Ovary (tissue), 9 donors: ENCODE results near the gene C1QTNF12. TPM values are rescaled to one million over a fixed set of nuclear protein-coding genes. Genes with fewer than 3 reads are reported as not detected.

Experiments
- DNase-seq, 5 donors: peaks; one replicate each; pipeline ENCODE4 v3.0.0-alpha.2; 2019 to 2020
- H3K27ac ChIP-seq, 2 donors: fragments of 200-600 bp; one replicate each; pipeline versions ENCODE4 v1.5.1 to v1.8.0; 2019 to 2022
- H3K27me3 ChIP-seq: fragments of 200-600 bp; one replicate; pipeline ENCODE4 v1.8.0; 2022
- H3K36me3 ChIP-seq: fragments of 200-600 bp; sonication (generic); one replicate; pipeline ENCODE4 v1.5.1; 2019
- H3K4me1 ChIP-seq: one replicate; pipeline ENCODE4 v1.8.1; 2013; ENCODE audit warnings: mild to moderate bottlenecking, moderate library complexity; ENCODE audit not compliant: insufficient read depth
- H3K4me3 ChIP-seq: fragments of 200-600 bp; sonication (generic); one replicate; pipeline ENCODE4 v1.5.1; 2017
- H3K9me3 ChIP-seq, 2 donors: fragments of 200-600 bp in 1 of 2; sonication (generic) in 1 of 2; one replicate each; pipeline versions ENCODE4 v1.5.1 to v1.8.1; 2013 to 2019; ENCODE audit warnings: mild to moderate bottlenecking in 1 of 2, moderate library complexity in 1 of 2
- CTCF ChIP-seq, 3 donors: fragments of 450-650 bp in 2 of 3; fragments of 200-600 bp in 1 of 3; IDR thresholded peaks; one replicate each; pipeline versions ENCODE4 v1.5.1 to v1.8.0; 2016 to 2022; ENCODE audit warnings: antibody characterized with exemption in 3 of 3, mild to moderate bottlenecking in 1 of 3
- EP300 ChIP-seq: sonication (generic); formaldehyde crosslinking; IDR thresholded peaks from one replicate; pipeline ENCODE4 v1.6.1; 2017; ENCODE audit warnings: antibody characterized with exemption
- POLR2A ChIP-seq: fragments of 450-650 bp; IDR thresholded peaks from one replicate; pipeline ENCODE4 v1.6.1; 2017; ENCODE audit warnings: antibody characterized with exemption, mild to moderate bottlenecking, moderate library complexity
- WGBS, 3 donors: extraction: QIAGEN DNeasy Blood & Tissue Kit in 1 of 3; methylation state at CpG; one replicate each; pipeline versions ENCODE4 v1.1.5 to v1.1.7; 2013 to 2017; 5-methylcytosine and 5-hydroxymethylcytosine counted together
- intact Hi-C, 4 donors: fragments of 100-400 bp; cut with DNase I; formaldehyde crosslinking; loops; one replicate each; pipeline versions ENCODE4 v1.11.0 to v1.15.1; 2022 to 2023
- polyA plus RNA-seq, 2 donors: library from polyadenylated mRNA; stranded (reverse); fragments of 200-250 nt in 1 of 2; fragments of 350-450 nt in 1 of 2; fragmentation: Illumina TruSeq in 1 of 2; extraction: RNeasy Lipid Tissue Mini Kit (QIAGEN cat#74804) in 1 of 2; gene quantifications; one replicate each; pipeline ENCODE4 v1.2.3, GENCODE V29; 2013 to 2014
- total RNA-seq, 7 donors: library from RNA; depleted of rRNA in 2 of 7; stranded (reverse); fragments of >200 nt in 2 of 7; fragmentation: NEBNext Ultra II Directional in 3 of 7; extraction: Animal tissue kit (Norgen Biotek cat#: 25700) in 3 of 7; gene quantifications; one replicate each; pipeline versions ENCODE4 v1.1.0 to v1.2.4, GENCODE V29; 2016 to 2023
- donor health status: DM: no; HTN: no; CAD: no; lungs with moderate emphysema.
- donor health status: DM: no; HTN: no; CAD: no.
- donor health status: Bipolar disorder and iron deficiency.
- donor health status: DM: yes; HTN: yes; CAD: no.
- donor health status: DM: no; HTN: no; CAD: no.
- donor health status: DM: yes; HTN: yes; CAD: no.

C1QTNF12 gene
- total and polyA plus RNA-seq, 9 donors, result 0.92 to 4.8 (median 1.4) TPM; not detected in 1

DNA sequence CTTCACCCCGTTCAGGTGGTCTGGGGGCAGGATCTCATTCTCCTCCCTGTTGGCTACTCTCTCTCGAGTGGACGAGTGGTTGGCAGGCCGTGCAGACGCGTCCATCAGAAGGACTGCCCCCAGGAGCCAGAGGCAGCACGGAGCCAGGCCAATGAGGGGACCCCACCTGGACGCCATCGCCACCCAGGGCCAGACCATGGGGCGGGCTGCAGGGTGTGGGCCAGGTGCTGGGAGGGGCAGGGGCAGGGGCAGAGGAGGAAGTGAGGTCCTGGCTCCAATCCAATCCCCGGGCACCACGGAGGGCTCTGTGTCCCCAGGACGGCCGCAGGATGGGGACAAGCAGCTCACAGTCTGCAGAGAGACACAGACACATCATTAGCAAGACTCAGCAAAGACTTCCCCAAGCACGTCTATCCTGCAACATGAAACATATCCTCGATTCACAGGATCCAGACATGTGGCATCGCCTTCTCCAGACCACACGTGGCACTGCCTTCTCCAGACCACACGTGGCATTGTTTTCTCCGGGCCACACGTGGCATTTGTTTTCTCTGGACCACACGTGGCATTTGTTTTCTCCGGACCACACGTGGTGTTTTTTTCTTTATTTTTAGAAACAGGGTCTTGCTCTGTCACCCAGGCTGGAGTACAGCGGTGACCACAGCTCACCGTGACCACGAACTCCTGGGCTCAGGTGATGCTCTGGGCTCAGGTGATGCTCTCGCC, 17.8 kb downstream of the C1QTNF12 start:
- DNase-seq, result no peak
- Histone ChIP-seq H3K9me3 (no peaks in the 10 kb centered on the region), H3K36me3 (no peaks in the 10 kb centered on the region), H3K4me3 (no peak overlapping the region), H3K4me1 (peaks cover 19% of the 10 kb centered on the region), H3K27ac (no peak overlapping the region), H3K27me3 (no peaks in the 10 kb centered on the region)
- WGBS, 3 donors, result 79 to 84% (median 83%) methylated on average over 25 to 28 of the region's 28 CpGs
- intact Hi-C loops, result no loop called here
- TF ChIP-seq POLR2A (no peak), CTCF (IDR thresholded peaks at IDR 0.05) (no peak), EP300 (no peak)

GRCh38 chr1:1228187-1228586, 18.3 kb downstream of the C1QTNF12 start:
- Histone ChIP-seq H3K27me3 (no peaks in the 10 kb centered on the region), H3K27ac (no peak overlapping the region), H3K36me3 (no peaks in the 10 kb centered on the region), H3K4me3 (no peak overlapping the region), H3K4me1 (peaks cover 17% of the 10 kb centered on the region), H3K9me3 (no peaks in the 10 kb centered on the region)
- intact Hi-C loops, result no loop called here
- no peak for DNase-seq
- WGBS, 3 donors, result 91 to 95% (median 92%) methylated on average over 26 to 30 of the region's 30 CpGs
- TF ChIP-seq EP300, result no peak
- TF ChIP-seq CTCF (IDR thresholded peaks at IDR 0.05), result no peak
- no peak for TF ChIP-seq POLR2A

DNA sequence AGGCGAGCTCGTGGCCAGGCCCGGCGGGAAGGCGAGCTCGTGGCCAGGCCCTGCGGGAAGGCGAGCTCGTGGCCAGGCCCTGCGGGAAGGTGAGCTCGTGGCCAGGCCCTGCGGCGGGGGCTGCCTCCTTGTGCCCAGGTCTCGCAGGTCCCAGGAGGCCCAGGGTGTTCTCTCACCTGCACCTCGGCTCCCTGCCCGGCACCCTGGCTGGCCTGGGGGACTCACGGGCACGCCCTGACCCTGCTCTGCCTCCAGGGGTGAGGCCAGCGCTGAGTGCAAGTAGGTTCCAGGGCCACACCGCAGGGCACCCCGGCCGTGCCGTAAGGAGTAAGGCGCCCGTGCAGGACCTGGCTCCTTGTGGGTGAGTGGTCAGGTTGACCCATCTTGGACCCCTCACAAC, 19.1 kb downstream of the C1QTNF12 start:
- intact Hi-C loops, result no loop called here
- no peak for TF ChIP-seq CTCF (IDR thresholded peaks at IDR 0.05)
- no peak for TF ChIP-seq EP300
- Histone ChIP-seq H3K27ac (no peak overlapping the region), H3K4me3 (no peak overlapping the region), H3K4me1 (peaks cover 9% of the 10 kb centered on the region), H3K9me3 (no peaks in the 10 kb centered on the region), H3K27me3 (no peaks in the 10 kb centered on the region), H3K36me3 (no peaks in the 10 kb centered on the region)
- WGBS, 3 donors, result 95 to 96% (median 96%) methylated on average over 13 to 25 of the region's 25 CpGs
- DNase-seq, result no peak

DNA sequence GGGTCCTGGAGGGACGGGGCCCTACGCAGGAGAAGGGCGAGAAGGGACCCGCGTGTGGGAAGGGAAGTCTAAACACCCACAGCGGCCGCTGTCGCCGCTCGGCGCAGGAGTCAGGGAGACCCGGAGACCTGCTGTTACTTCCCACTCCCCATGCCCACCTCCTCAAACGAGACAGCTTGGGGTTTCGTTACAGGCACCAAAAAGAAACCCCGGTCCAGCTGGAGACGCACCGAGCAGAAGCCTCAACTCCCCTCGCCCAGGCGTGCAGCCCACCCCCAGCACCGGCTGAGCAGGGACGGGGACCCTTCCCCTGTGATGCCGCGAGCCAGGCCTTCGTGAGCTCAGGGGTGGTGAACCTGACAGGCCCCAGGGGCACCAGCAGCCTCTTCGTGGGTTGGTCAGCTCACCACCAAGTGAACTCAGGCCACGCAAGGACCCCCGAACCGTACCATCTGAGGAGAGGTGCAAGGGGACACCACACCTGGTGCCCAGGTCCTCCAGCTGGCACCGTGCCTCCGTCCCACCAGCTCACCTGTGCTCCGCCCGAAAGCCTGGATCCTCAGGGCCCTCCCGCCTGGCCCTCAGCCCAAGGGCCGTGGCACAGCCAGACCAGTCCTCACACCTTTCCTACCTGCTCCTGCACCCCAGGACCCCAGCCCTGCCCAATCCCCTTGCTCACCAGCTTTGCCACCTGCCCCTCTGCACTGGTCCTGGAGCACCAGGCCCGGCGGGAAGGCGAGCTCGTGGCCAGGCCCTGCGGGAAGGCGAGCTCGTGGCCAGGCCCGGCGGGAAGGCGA, 19.8 kb downstream of the C1QTNF12 start:
- Histone ChIP-seq H3K4me3 (no peak overlapping the region), H3K4me1 (peaks cover 9% of the 10 kb centered on the region), H3K27ac (no peak overlapping the region), H3K36me3 (no peaks in the 10 kb centered on the region), H3K9me3 (no peaks in the 10 kb centered on the region), H3K27me3 (no peaks in the 10 kb centered on the region)
- no peak for TF ChIP-seq CTCF (IDR thresholded peaks at IDR 0.05)
- TF ChIP-seq POLR2A, result no peak
- TF ChIP-seq EP300, result no peak
- intact Hi-C loops, result no loop called here
- 92 to 93% (median 92%) methylated on average over 40 to 44 of the region's 44 CpGs for WGBS, 3 donors
- DNase-seq, result no peak
